Right ventricle myocardium inferior (tissue), 1 donor: ENCODE data around the gene SMARCA2. TPM values are rescaled to one million over a fixed set of nuclear protein-coding genes. Genes with fewer than 3 reads are reported as not detected.
A peak's percentile ranks its signal among the peaks of the same experiment; 100 is the strongest.

ENCODE experiments used
- ATAC-seq: fragments of 200-7000 bp; cut with Tn5 transposase; one replicate; pipeline ENCODE4 v1.9.1; 2020; ENCODE audit warnings: mild to moderate bottlenecking, moderate library complexity
- DNase-seq: peaks from one replicate; pipeline ENCODE4 v3.0.0; 2021; ENCODE audit errors: missing footprints
- intact Hi-C: fragments of 100-400 bp; cut with DNase I; formaldehyde crosslinking; loops from one replicate; pipeline ENCODE4 v1.11.0; 2022
- long read RNA-seq: library from polyadenylated mRNA; unstranded; transcript quantifications from one replicate; pipeline ENCODE4 v2.0.0, GENCODE V29; 2021
- total RNA-seq: library from RNA; stranded (reverse); fragmentation: NEBNext Ultra II Directional; extraction: Animal tissue kit (Norgen Biotek cat#: 25700); gene quantifications from one replicate; pipeline ENCODE4 v1.2.1, GENCODE V29; 2021
- donor health status: DM: no; HTN: yes; CAD: no; lungs with severe emphysema.

Gene SMARCA2
- total RNA-seq = 98.4 TPM
- long read RNA-seq, full-length matches to known transcripts = 1 of 27 reads
- long read RNA-seq, partial matches to known transcripts = 22 of 27 reads
- long read RNA-seq, other reads (novel, unspliced or antisense) = 4 of 27 reads

DNA sequence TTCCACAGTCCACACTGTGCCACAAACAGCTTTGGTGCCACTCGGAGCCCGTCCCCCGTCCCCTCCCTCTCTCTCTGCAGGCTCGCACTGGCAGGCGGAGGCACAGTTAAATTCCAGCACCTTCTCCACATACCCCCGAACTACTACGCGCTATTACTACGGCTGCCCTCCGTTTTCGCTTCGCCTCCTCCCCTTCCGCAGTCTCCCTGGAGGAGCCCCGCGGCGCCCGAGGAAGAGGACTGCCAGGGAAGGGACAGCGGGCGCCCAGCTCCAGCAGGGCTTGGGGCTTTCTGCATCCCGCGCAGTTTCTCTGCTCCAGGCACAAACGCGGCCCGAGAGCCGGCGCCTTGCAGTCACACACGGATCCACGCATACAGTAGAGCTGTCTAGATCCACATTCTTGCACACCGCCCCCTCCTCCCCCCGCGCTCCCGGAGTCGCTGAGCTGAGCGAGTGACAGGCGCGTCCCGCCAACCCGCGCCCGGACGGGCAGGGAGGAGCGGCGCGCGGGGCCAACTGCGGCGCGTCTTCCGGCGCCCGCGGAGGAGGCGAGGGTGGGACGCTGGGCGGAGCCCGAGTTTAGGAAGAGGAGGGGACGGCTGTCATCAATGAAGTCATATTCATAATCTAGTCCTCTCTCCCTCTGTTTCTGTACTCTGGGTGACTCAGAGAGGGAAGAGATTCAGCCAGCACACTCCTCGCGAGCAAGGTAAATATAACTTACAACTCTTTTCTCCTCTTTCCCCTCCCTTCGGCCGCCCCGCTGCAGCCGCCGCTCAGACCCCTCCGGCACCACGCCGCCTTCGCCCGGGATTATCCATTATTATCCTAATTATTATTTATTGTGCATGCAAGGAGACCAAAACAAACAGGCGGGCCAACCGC, at the start of gene SMARCA2:
SMARCA2 (plus strand) TSS at position 652 of the 885 bp plus-strand sequence. CDS start 13,676 bp downstream, outside the sequence.
- intact Hi-C loops = loop anchor here (5.0 to 10.0 kb wide), 4 partner anchors 37 to 830 kb away; partner anchors contain the start of gene PUM3
- DNase-seq (peak; percentile 100), ATAC-seq (peak; percentile 90)

DNA sequence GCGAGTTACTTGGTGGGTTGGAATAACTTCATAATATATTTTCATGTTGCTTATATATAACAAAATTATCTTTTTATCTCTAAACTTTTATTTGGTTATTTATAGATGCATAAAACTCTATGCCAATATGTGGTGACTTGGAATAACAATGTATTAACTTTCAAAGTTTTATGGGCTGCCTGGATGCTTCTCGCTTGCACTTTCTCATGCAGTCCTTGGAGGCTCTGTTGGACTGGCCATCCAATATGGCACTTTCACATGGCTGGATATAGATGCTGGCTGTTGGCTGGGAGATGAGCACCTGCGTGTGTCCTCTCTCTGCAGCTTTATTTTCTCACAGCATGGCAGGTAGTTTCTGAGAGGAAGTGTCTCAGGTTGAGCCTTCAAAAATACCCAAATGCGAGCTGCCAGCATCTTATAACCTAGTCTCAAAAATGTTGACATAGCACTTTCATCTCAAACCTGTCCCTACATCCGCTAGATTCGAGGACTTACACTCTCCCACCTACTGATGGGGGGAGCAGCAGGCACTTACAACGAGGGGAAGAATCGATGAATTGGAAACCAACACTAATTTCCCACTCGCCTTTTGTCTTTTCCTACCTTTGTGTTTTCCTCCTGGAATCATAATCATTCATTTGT, 48.3 kb upstream of the SMARCA2 start:
- DNase-seq = no peak
- intact Hi-C loops = no loop called here
- ATAC-seq = no peak

DNA sequence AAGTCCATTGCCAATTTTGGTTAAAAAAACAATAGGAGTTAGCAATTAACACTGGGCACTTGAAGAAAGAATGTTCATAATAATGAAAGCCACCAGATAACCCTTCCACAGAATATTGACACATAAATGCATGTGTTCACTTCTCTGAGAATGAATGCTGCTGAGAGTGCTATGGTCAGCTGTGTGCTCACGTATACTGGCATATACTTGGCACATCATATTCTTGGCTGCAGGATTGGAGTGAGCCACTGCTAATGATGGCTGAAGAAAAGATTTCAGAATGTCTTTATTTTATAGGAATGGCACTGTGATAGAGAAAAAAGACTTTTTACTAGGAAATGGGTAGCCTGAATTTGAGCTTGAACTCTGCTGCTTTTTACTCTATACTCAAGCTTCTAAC, 46.0 kb upstream of the SMARCA2 start:
- ATAC-seq (no peak), DNase-seq (no peak)
- intact Hi-C loops = no loop called here

DNA sequence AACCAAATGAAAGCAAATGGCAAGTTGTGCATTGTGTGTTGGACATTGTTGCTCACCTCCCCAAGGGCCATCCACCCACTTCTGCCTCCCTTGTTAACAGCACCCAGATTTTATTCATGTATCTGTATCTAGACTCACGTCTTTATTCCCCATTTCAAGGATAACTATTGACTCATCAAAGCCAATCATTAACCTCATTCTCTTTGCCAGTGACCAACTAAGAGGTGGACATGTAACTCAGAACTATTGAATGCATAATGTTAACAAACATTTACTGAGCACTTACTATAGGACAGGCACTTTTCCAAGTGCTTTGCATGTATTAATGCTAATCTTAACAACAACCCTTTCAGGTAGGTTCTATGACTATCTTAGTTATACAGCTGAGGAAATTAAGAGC, 45.2 kb upstream of the SMARCA2 start:
- intact Hi-C loops = no loop called here
- no peak for DNase-seq
- ATAC-seq = no peak

DNA sequence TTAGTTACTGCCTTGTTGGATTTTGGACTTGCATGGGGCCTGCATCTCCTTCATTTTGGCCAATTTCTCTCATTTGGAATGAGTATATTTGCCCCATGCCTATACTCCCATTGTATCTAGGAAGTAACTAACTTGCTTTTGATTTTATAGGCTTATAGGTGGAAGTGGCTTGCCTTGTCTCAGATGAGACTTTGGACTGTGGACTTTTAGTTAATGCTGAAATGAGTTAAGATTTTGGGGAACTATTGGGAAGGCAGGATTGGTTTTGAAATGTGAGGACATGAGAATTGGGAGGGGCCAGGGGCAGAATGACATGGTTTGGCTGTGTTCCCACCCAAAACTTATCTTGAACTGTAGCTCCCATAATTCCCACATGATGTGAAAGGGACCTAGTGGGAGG, 42.5 kb upstream of the SMARCA2 start:
- intact Hi-C loops = no loop called here
- DNase-seq (no peak), ATAC-seq (no peak)

DNA sequence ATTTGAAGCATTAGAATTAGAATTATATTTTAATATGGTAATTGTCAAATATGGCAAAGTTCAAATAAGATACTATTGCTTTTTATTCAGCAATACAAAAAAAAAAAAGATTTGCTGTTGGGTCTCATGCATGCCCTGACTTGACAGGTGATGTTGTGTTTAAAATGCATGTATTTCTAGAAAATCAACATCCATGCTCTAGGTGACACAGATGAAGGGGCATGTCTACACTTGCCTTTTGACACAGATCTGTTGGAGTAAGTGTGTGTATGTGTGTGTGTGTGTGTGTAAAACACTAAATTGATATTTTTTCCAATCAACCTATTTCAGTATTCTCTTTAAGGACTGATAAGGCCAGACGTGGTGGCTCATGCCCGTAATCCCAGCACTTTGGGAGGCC, 38.1 kb upstream of the SMARCA2 start:
- intact Hi-C loops = no loop called here
- ATAC-seq (no peak), DNase-seq (no peak)

DNA sequence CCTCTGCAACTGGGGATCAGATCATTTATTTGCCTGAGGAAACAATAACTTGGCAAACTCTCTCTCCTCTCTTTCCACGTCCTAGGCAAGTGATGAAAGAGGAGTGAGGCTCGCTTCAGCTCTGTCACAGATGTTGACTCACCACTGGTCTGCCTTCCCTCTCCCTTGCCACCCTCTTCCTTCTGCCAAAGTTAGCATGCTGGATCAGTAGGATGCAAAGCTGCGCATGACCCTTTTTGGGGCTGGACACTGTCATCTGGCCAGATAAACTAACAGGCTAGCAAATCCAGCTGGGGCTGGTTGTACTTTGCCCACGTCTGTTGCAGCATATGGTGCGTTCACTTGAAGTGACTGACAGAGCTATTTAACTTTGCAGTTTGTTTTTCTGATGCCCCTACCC, 36.2 kb upstream of the SMARCA2 start:
- intact Hi-C loops = no loop called here
- ATAC-seq (peak; percentile 70), DNase-seq (no peak)

DNA sequence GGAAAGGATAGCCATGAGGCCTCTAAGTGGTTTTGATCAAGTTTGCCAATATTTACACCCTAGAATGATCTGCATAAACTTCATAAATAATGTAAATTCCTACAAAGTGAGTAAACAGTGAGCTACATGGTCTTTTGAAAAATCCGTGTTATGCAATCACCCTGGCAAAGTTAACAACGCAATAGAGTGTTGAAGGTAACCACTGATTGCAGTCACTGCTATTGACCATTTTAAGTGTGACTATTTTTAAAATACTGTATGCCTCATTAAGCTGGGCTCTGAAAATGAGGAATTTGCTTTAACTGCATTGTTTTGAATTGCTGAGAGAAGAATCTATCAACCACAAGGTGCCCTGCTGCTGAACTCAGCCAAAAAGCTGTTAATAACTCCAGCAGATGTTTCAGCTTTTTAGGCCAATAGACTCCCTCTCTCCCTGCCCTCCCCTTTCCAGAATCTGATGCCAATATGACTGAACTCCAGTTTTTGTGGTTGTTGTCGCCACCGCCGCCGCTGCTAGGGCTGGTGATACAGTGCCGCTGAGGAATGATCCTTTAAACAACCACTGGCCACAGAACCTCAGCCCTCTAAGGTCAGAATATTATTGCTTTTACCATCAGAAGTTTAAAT, 35.3 kb upstream of the SMARCA2 start:
- intact Hi-C loops = no loop called here
- DNase-seq (peak; percentile 67), ATAC-seq (peak; percentile 77)

DNA sequence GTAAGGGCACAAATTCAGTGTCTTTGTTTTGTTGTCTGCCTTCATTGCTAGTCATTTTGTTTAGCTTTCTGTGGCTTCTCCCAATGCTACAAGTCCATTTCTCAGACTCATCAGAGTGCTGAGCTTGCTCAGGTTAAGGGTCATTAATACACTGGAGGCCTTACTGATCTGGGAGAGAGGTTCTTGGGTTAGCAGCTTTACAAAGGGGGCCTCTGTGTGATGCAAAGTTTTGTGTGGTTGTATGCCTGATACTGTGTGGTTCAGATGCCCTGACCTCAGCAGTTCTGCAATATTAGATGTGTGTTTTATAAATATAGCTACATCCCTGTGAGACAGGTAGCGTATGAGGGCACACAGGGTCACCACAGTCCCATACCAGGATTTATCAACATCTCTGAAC, 34.8 kb upstream of the SMARCA2 start:
- intact Hi-C loops = no loop called here
- no peak for DNase-seq
- ATAC-seq = peak; percentile 15

DNA sequence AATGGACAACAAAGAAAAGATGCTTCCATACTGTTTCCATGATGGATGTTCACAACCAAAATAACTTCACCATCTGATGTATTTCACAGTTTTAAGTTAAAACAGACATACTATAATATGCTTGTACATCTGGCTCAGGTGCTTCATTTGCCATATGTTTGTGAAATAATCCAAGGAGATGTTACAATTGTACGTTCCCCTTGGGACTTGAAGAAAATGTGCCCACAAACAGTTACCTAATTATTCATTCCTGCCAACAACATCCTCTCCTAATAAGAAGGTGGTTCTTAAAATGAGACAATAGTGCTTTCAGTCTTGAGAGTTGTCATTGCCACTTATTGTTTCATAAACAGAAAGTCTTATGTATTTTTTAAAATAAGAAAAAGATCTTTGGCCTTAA, 33.1 kb upstream of the SMARCA2 start:
- no peak for ATAC-seq
- intact Hi-C loops = no loop called here
- no peak for DNase-seq

DNA sequence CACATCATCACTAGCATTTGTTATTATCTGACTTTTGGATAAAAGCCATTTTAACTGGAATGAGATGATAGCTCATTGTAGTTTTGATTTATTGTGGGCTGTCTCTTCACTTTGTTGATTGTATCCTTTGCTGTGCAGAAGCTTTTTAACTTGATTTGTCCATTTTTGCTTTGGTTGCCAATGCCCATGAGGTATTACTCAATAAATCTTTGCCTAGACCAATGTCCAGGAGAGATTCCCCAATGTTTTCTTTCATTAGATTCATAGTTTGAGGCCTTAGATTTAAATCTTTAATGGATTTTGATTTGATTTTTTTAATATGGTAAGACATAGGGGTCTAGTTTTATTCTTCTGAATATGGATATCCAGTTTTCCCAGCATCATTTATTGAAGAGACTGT, 28.8 kb upstream of the SMARCA2 start:
- intact Hi-C loops = no loop called here
- ATAC-seq (no peak), DNase-seq (no peak)

DNA sequence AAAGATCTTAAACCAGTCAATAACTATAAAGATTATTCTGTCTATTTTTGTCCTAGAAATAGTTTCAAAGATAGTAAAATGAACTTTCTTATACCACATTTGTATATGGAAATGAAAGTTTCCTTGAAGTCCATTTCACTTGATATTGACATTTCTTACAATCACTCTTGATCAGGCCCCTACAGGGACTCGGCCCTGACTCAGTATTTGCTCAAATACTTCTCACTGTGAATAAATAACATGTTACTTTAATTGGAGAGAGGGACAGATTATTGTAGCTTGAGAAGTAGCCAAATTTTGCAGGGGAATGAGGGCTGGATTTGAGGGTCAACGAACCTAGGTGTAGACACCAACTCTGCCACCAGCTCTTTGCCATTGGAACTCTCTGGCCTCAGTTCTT, 25.6 kb upstream of the SMARCA2 start:
- DNase-seq = no peak

DNA sequence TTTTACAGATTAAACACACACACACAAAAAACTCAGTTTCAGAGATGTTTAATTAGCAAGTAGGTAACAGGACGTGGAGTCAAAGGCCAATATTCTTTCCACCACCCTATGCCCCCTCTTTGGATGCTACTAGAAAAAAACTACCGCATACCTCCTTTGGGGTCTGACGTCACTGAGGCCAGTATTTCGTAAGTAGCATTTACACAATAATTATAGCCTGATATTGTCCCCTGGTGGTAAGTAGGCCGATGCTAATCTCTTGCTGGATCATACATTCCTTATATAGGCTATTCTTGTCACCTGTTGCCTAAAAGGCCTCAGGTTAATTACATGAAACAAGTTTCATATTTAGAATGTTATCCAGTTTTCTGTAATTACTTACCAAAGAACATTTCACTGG, 21.0 kb upstream of the SMARCA2 start:
- DNase-seq = no peak
- ATAC-seq = no peak
- intact Hi-C loops = no loop called here

More for the DNA sequence above, 25.6 kb upstream of the SMARCA2 start:
- intact Hi-C loops = no loop called here
- ATAC-seq = no peak

DNA sequence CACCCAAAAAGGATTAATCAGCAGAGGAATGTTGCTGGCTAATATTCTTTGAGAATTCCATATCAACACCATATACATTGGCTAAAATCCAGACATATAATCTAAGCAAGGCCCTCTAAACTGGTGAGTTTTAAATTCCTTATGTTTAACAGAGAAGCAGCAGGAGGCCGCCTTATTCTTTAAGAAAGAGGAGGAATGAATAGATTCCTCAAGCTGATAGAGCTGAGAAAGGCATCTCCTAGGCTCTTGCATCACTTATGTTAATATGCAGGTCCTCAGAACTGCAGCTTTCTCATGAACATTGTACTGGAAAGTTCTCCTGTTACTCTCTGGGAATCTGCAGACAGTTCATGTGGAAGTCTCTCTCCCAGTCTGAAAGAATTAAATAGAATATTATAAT, 20.1 kb upstream of the SMARCA2 start:
- ATAC-seq (no peak), DNase-seq (no peak)
- intact Hi-C loops = no loop called here

DNA sequence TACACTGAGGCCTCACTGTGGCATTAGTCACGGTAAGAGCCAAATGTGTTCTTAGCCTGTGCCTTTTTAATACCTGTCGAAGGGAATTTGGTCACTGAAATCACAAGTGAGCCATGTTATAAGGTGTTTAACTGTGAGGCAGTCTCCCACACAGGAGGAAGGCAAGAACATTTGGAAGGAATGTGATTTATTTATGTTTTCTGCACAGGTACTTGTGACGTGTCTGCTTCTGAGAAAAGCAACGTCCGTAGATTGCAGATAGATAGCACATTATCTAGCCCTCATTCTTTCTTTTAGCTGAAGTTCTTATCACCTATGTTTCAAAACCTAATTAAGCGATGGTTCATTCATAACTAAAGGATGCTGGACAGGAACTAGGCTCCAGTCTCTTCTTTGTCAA, 19.0 kb upstream of the SMARCA2 start:
- DNase-seq (no peak), ATAC-seq (no peak)
- intact Hi-C loops = no loop called here

DNA sequence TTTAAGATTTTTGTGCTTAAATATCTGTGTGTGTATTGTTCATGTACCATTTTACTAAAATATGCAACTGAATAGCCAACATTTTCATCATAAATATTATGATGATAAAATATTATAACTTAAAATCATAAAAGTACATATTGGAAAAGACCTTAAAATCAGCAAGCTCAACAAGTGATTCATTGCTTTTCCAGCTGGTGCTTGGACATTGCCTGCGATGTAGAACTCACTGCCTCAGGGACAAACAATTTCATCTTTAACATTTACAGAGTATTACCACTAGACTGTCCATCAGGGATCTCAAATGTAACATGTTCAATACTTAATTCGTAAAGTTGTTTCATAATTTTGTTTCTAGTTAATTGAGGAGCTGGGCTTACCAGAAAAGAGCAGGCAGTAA, 17.5 kb upstream of the SMARCA2 start:
- no peak for ATAC-seq
- intact Hi-C loops = no loop called here
- DNase-seq = no peak

DNA sequence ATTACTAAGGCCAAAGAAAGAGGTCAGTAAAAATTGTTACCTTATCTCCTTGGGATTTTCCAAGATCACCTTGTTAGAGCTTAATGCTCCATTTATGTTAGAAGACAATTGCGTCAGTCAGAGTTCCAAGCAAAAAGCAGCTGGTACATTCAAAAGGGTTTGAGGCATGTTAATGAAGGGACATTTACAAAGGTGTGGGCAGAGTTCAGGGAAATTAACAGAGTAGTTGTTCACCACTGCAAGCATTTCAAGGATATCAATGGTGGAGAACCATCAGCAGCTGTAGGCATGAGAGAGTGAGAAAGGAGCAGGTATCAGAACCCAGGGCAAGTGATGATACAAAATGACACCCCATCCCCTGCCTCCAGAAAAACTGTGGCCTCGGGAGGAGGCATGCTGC, 17.0 kb upstream of the SMARCA2 start:
- intact Hi-C loops = no loop called here
- DNase-seq (no peak), ATAC-seq (no peak)

DNA sequence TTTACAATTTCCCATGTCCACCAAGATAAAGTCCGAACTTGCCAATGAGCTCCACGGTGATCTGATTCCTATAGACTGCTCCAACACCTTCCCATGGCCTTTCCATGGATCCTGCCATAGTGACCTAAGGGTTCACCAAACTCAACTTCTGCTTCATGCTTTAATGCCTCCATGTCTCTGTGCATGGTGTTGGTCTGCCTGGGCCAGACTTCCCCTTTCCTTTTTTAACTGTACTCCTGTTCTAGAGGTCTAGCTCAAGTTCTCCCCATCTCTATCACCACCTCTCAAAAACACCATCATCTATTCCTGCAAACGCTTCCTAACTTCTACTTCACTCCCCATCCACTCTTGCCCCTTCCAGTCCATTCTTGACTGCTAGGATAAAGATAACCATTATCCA, 14.8 kb upstream of the SMARCA2 start:
- DNase-seq = no peak
- intact Hi-C loops = no loop called here
- ATAC-seq = no peak

DNA sequence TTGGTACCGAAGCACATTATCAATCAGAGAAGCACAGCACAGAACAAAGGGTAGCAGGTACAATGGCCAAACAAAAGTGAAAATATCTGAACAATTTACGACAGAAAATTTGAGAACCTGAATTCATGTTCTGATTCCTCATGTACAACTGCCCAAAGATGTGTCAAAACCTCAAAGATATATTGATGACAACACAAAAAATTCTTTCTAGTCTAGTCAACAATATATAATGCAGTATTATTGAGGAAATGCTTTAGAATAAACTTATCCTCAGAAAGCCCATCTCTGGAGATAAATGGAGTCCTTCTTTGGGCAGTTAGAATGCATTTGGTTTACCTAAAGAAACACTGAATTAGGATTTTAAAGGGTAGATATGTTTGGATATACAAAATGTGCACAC, 6.8 kb upstream of the SMARCA2 start:
- DNase-seq (no peak), ATAC-seq (no peak)
- intact Hi-C loops = no loop called here

DNA sequence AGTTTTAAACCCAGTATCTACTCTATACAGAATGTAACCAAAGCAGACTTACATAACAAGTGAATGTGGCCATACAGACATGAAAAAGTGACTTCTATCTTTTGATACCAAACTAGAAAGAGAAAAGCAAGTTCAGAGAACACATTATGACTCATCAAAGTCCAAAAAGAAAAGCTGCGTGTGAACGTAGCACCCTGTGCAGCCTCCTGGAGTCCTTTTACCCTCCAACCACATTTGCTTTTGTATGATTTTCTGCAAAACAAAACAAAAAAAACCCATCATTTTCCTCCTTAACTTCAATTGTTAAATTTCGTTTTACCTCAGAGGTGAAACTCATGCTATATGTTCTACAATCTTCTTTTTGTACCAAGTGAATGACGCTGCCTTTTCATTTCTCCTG, 2.8 kb upstream of the SMARCA2 start:
- intact Hi-C loops = loop anchor here (10.0 kb wide), 1 partner anchor 832 kb away; the partner anchor contains the start of gene PUM3
- ATAC-seq (no peak), DNase-seq (no peak)
